Naive B cell (primary cell): ENCODE data around the gene CDH6. TPM values are rescaled to one million over a fixed set of nuclear protein-coding genes. Genes with fewer than 3 reads are reported as not detected.

Source experiments
- ATAC-seq, 2 donors: fragments of 150-1000 bp; cut with Tn5 transposase; 2 replicates each; pipeline ENCODE4 v1.10.0; 2021; ENCODE audit warnings: low read depth in 2 of 2, mild to moderate bottlenecking in 2 of 2, moderate library complexity in 2 of 2
- DNase-seq: peaks from one replicate; pipeline ENCODE4 v3.0.0; 2022
- H3K27ac Mint-ChIP-seq, 6 donors: one replicate each; pipeline ENCODE4 v1.8.0; 2020 to 2022; ENCODE audit warnings: mild to moderate bottlenecking in 6 of 6, mixed read lengths in 6 of 6, moderate library complexity in 5 of 6, inconsistent platforms in 2 of 6
- H3K27me3 Mint-ChIP-seq, 3 donors: one replicate each; pipeline ENCODE4 v1.8.0; 2021 to 2022; ENCODE audit warnings: mixed read lengths in 3 of 3, mild to moderate bottlenecking in 1 of 3
- H3K36me3 Mint-ChIP-seq, 2 donors: one replicate each; pipeline ENCODE4 v1.8.0; 2020 to 2022; ENCODE audit warnings: mixed read lengths in 2 of 2, inconsistent platforms in 1 of 2, mild to moderate bottlenecking in 1 of 2
- H3K4me1 Mint-ChIP-seq, 3 donors: one replicate each; pipeline ENCODE4 v1.8.0; 2020 to 2022; ENCODE audit warnings: mixed read lengths in 3 of 3, inconsistent platforms in 1 of 3, mild to moderate bottlenecking in 1 of 3, moderate library complexity in 1 of 3
- H3K4me3 Mint-ChIP-seq, 8 donors: one replicate each; pipeline ENCODE4 v1.8.0; 2020 to 2022; ENCODE audit warnings: mild to moderate bottlenecking in 8 of 8, mixed read lengths in 8 of 8, moderate library complexity in 8 of 8, inconsistent platforms in 2 of 8
- H3K9me3 Mint-ChIP-seq, 7 donors: one replicate each; pipeline ENCODE4 v1.8.0; 2020 to 2022; ENCODE audit warnings: mixed read lengths in 7 of 7, mild to moderate bottlenecking in 5 of 7, inconsistent platforms in 2 of 7, moderate library complexity in 1 of 7
- polyA plus RNA-seq, 6 donors: library from polyadenylated mRNA; unstranded; fragments of 300-500 nt; fragmentation: Illumina TruSeq; gene quantifications; one replicate each; pipeline ENCODE4 v1.2.3, GENCODE V29; 2021; ENCODE audit warnings: low read depth in 6 of 6

Gene CDH6
- not detected for polyA plus RNA-seq

DNA sequence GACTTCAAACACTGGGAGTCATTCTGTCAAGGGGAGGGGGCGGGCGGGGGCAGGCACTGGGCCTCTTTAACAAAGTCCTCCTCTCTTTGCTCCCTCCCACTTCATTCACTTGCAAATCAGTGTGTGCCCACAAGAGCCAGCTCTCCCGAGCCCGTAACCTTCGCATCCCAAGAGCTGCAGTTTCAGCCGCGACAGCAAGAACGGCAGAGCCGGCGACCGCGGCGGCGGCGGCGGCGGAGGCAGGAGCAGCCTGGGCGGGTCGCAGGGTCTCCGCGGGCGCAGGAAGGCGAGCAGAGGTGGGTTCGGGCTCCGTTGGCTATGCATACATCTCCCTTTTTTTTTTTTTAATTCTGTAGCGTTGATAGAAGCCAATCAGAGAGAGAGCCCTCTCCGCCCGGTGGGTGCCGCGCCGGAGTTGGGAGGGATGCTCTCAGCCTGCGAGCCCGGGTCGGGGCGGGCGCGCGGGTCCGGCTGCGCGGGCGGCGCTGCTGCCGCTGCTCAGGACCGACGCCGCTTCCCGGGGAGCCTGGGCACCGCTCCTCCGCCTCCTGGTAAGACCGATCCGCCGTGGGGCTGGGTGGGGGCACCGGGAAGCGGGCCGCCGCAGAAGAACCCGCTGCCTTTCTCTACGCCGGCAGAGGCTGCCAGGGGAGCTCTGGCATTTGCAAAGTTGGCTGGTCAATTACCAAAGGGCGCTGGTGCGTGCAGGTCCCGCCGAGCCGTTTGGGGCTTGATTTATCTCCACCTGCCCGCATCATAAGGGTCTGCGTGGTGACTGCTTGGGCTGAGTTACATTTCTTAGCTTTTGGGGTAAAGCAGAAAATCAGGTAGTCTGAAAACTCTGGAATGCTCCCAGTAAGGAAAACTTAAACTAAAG lies at the start of gene CDH6:
CDH6 (plus strand) TSS at position 96 of the 877 bp plus-strand sequence. CDS start 73,788 bp downstream, outside the sequence.
- H3K36me3 Mint-ChIP-seq = peaks cover 0 to 10% of the 10 kb centered on the region in 2 donors
- peaks cover 0 to 7% (median 3%) of the 10 kb centered on the region in 7 donors for H3K9me3 Mint-ChIP-seq
- peaks cover 51 to 60% (median 51%) of the 10 kb centered on the region in 3 donors for H3K27me3 Mint-ChIP-seq
- H3K4me3 Mint-ChIP-seq = peak within 1 kb of the TSS in 3 of 8 donors; percentile 25 to 68 (median 29)
- peaks cover 8 to 11% (median 10%) of the 10 kb centered on the region in 3 donors for H3K4me1 Mint-ChIP-seq
- no peak within 1 kb of the TSS for H3K27ac Mint-ChIP-seq
- no peak for DNase-seq
- ATAC-seq = no peak

- DNase-seq (no peak), ATAC-seq (no peak)
- Mint-ChIP-seq H3K4me1 (no peaks in the 10 kb centered on the region), H3K36me3 (no peaks in the 10 kb centered on the region), H3K4me3 (no peak overlapping the region), H3K27ac (no peak overlapping the region), H3K9me3 (peaks cover 0 to 9% (median 0%) of the 10 kb centered on the region in 7 donors), H3K27me3 (no peaks in the 10 kb centered on the region)
Measured at GRCh38 chr5:31144364-31144763, 49.1 kb upstream of the CDH6 start.

DNA sequence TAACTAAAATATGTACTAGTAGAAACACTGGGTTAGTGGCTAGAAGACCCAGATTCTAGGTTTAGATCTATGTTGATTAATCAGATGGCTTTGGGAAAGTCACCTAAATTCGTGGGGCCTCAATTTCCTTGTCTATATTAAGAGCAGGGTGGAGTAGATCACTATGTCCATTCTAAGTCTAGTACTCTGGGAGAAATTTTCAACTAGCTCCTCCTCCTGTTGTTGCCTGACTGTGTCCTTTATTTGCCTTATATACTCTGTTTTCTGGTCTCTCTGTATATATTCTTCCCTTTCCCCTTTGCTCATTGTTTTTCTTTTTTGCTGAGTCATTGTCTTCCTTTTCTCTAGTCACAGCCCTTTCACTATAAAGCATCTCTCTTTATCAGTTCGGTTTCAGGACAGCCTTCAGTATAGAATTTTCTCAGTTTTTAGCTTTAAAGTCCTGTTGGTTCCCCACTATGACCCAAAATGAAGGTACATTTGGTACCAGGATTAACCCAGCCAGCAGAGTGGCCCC lies 44.5 kb upstream of the CDH6 start:
- DNase-seq = no peak
- Mint-ChIP-seq H3K27ac (no peak overlapping the region), H3K27me3 (no peaks in the 10 kb centered on the region), H3K36me3 (no peaks in the 10 kb centered on the region), H3K4me1 (no peaks in the 10 kb centered on the region), H3K9me3 (peaks cover 2 to 15% (median 3%) of the 10 kb centered on the region in 7 donors), H3K4me3 (no peak overlapping the region)
- ATAC-seq = no peak

- DNase-seq (no peak), ATAC-seq (no peak)
- H3K4me3 Mint-ChIP-seq = no peak overlapping the region
- peaks cover 0 to 15% (median 6%) of the 10 kb centered on the region in 7 donors for H3K9me3 Mint-ChIP-seq
- peak overlapping the region in 1 of 6 donors; percentile 22 for H3K27ac Mint-ChIP-seq
- H3K4me1 Mint-ChIP-seq = no peaks in the 10 kb centered on the region
- H3K27me3 Mint-ChIP-seq = no peaks in the 10 kb centered on the region
- H3K36me3 Mint-ChIP-seq = no peaks in the 10 kb centered on the region
Measured at GRCh38 chr5:31153521-31153920, 40.0 kb upstream of the CDH6 start.

DNA sequence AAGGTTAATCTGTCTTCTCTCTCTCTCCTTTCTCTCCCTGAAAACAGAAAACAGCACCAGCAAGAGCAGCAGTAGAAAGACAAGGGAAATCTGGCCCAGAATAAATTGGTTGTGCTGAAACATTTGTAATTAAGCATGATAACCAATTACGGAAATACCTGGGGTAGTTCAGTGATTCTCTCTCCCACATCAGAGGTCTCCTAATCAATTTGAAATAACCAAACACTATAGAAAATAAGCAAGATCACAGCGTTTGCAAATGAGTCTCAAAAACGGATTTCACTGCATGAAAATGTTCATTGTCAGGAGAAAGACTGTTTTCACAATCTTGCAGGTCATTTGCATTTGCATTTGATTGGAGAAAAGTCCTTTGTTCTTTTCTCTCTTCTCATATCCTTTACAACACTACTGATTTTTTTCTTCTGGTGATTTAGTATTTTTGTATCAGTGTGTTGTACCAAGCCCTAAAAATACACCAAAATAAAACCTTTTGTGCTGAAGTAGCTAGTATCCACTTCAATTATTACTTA lies 36.8 kb upstream of the CDH6 start:
- Mint-ChIP-seq H3K27me3 (no peaks in the 10 kb centered on the region), H3K36me3 (no peaks in the 10 kb centered on the region), H3K9me3 (peaks cover 0 to 6% (median 1%) of the 10 kb centered on the region in 7 donors), H3K4me3 (no peak overlapping the region), H3K27ac (no peak overlapping the region), H3K4me1 (no peaks in the 10 kb centered on the region)
- DNase-seq (no peak), ATAC-seq (no peak)

DNA sequence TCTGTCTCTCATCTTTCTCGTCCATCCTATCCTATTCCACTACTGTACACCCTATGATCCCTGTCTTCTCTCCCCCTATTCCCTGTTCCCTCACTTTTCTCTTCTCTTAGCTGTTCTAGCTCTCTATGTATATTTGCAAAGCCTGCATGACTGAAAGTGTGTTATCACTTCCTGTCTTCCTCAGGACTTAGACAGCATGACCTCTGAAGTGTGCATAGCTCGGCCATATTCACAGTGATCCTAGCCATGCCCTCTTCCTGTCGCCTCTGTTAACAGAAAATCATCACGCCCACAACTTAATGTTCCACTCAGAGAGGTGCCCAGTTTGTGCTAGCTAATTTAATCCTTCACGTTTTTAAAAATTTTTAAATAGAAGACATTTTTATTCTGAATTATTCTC lies 35.8 kb upstream of the CDH6 start:
- Mint-ChIP-seq H3K4me1 (no peaks in the 10 kb centered on the region), H3K27me3 (no peaks in the 10 kb centered on the region), H3K9me3 (peaks cover 0 to 6% (median 0%) of the 10 kb centered on the region in 7 donors), H3K36me3 (no peaks in the 10 kb centered on the region), H3K4me3 (no peak overlapping the region), H3K27ac (no peak overlapping the region)
- DNase-seq = no peak
- no peak for ATAC-seq

DNA sequence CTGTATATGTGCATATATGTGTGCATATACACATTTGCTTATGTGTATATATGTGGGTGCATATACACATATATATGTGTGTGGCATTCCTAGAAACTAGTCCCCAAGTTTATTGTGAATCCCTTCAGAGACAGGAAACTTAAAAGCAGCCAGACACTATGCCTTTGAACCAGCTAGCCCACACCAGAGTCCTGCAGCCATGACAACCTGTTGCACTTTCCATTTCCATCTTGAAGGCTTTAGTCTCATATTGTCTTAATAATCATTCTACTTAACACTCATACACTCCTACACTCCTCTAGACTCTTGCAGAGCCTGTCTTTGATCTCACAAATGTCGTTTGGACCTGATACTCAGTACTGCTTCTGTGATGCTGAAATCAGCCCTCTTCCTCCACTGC lies 34.8 kb upstream of the CDH6 start:
- DNase-seq (no peak), ATAC-seq (no peak)
- Mint-ChIP-seq H3K27ac (no peak overlapping the region), H3K4me3 (no peak overlapping the region), H3K36me3 (no peaks in the 10 kb centered on the region), H3K9me3 (peaks cover 0 to 6% (median 0%) of the 10 kb centered on the region in 7 donors), H3K4me1 (no peaks in the 10 kb centered on the region), H3K27me3 (no peaks in the 10 kb centered on the region)

GRCh38 chr5:31161781-31162181 lies 31.7 kb upstream of the CDH6 start:
- no peaks in the 10 kb centered on the region for H3K27me3 Mint-ChIP-seq
- H3K27ac Mint-ChIP-seq = no peak overlapping the region
- no peaks in the 10 kb centered on the region for H3K36me3 Mint-ChIP-seq
- H3K9me3 Mint-ChIP-seq = peaks cover 0 to 4% (median 0%) of the 10 kb centered on the region in 7 donors
- H3K4me1 Mint-ChIP-seq = no peaks in the 10 kb centered on the region
- ATAC-seq (no peak), DNase-seq (no peak)
- H3K4me3 Mint-ChIP-seq = no peak overlapping the region

DNA sequence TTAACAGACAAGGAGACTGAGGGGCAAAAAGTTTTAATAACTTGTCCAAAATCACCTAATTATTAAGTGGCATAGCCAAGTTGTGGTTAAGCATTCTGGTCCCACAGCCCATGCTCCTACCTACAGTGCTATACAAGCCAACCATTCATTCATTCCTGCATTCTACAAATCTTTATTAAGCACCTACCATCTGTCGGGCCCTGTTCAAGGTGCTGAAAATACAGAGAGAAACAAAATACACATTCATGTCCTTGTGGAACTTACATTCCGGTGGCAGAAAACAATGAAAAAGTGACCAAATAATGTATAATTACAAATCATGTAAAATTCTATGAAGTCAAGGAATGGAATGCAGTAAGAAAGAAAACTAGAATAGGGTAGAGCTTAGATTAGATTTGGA lies 27.8 kb upstream of the CDH6 start:
- no peak overlapping the region for H3K27ac Mint-ChIP-seq
- peaks cover 0 to 4% (median 0%) of the 10 kb centered on the region in 7 donors for H3K9me3 Mint-ChIP-seq
- no peak overlapping the region for H3K4me3 Mint-ChIP-seq
- no peak for DNase-seq
- no peaks in the 10 kb centered on the region for H3K4me1 Mint-ChIP-seq
- ATAC-seq = no peak
- H3K36me3 Mint-ChIP-seq = no peaks in the 10 kb centered on the region
- H3K27me3 Mint-ChIP-seq = no peaks in the 10 kb centered on the region

DNA sequence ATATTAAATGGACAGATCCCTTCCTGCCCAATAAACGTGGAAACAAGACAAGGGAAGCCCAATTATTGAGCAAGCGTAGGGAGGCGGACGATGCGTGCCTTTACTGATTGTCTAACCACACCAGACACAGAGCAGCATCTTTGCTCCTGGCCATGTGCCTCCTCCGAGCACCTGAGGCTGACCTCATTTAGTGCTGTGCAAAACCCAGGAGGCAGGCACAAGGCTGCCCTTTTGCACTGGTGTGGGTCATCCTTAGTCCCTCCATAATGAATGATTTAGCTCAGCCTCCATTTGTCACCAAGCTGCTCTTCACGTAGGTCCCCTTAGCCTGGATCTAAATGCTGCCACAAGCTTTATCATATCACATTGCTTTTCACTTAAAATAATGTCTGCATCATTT lies 24.1 kb upstream of the CDH6 start:
- Mint-ChIP-seq H3K36me3 (no peaks in the 10 kb centered on the region), H3K9me3 (peaks cover 0 to 3% (median 0%) of the 10 kb centered on the region in 7 donors), H3K27ac (no peak overlapping the region), H3K27me3 (no peaks in the 10 kb centered on the region), H3K4me3 (no peak overlapping the region), H3K4me1 (no peaks in the 10 kb centered on the region)
- ATAC-seq (no peak), DNase-seq (no peak)

GRCh38 chr5:31172881-31173280 lies 20.6 kb upstream of the CDH6 start:
- Mint-ChIP-seq H3K9me3 (peaks cover 0 to 3% (median 0%) of the 10 kb centered on the region in 7 donors), H3K36me3 (no peaks in the 10 kb centered on the region), H3K4me3 (no peak overlapping the region), H3K4me1 (no peaks in the 10 kb centered on the region), H3K27ac (peak overlapping the region in 1 of 6 donors; percentile 47), H3K27me3 (no peaks in the 10 kb centered on the region)
- ATAC-seq (no peak), DNase-seq (no peak)

DNA sequence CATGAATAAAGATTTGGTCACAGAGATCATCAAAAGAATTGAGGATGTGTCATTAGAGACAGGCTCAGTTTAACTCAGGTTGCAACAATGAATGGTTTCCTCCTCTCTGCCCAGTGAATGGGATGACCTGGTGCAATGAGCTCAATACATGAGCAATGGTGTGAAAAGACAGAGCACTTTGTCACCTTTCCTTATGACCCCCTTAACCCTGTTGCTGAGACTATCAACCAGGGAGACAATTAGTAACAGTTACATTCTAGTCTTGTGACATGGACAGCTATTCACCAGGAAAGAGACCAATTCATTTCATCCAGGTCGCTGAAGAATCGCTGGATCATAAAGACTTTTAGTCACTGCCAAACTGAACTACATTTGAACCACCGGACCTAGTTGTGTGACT lies 19.9 kb upstream of the CDH6 start:
- no peaks in the 10 kb centered on the region for H3K36me3 Mint-ChIP-seq
- H3K9me3 Mint-ChIP-seq = peaks cover 0 to 3% (median 0%) of the 10 kb centered on the region in 7 donors
- ATAC-seq = no peak
- H3K4me3 Mint-ChIP-seq = no peak overlapping the region
- H3K4me1 Mint-ChIP-seq = no peaks in the 10 kb centered on the region
- H3K27me3 Mint-ChIP-seq = no peaks in the 10 kb centered on the region
- no peak for DNase-seq
- no peak overlapping the region for H3K27ac Mint-ChIP-seq

- Mint-ChIP-seq H3K27ac (no peak overlapping the region), H3K36me3 (no peaks in the 10 kb centered on the region), H3K27me3 (no peaks in the 10 kb centered on the region), H3K9me3 (peaks cover 0 to 5% (median 3%) of the 10 kb centered on the region in 7 donors), H3K4me1 (no peaks in the 10 kb centered on the region), H3K4me3 (no peak overlapping the region)
- DNase-seq = no peak
- no peak for ATAC-seq
Measured at GRCh38 chr5:31181376-31181987, 12.0 kb upstream of the CDH6 start.
